CD4-positive, CD25-positive, alpha-beta regulatory T cell (primary cell): ENCODE measurements around the gene RABEPK. TPM values are rescaled to one million over a fixed set of nuclear protein-coding genes. Genes with fewer than 3 reads are reported as not detected.
"Not testable (repeated sequence)": the region's sequence is repeated elsewhere in the genome, so short reads cannot be mapped to it uniquely, and the experiment has no call there.

Experiments used
- ATAC-seq, 2 donors: fragments of 150-1000 bp; cut with Tn5 transposase; one replicate each; pipeline ENCODE4 v1.10.0; 2021; ENCODE audit warnings: low read depth in 2 of 2, moderate number of reproducible peaks in 2 of 2, moderate library complexity in 1 of 2
- DNase-seq, 3 donors: peaks; one replicate each; pipeline versions ENCODE4 v3.0.0 to v3.0.0-alpha.2; 2012 to 2022; ENCODE audit warnings: mixed read lengths in 1 of 3
- H3K27ac ChIP-seq: one replicate; pipeline ENCODE4 v1.7.0; 2013; ENCODE audit warnings: mild to moderate bottlenecking, low read length; ENCODE audit not compliant: insufficient read depth, poor library complexity, severe bottlenecking
- H3K27me3 ChIP-seq: one replicate; pipeline ENCODE4 v1.7.0; 2013; ENCODE audit warnings: low read length; ENCODE audit not compliant: control insufficient read depth, insufficient read depth
- H3K36me3 ChIP-seq: one replicate; pipeline ENCODE4 v1.7.0; 2013; ENCODE audit warnings: mild to moderate bottlenecking, low read length, moderate library complexity; ENCODE audit not compliant: control insufficient read depth, insufficient read depth
- H3K4me1 ChIP-seq: 2 replicates; pipeline ENCODE4 v1.7.0; 2013; ENCODE audit warnings: mild to moderate bottlenecking, low read length; ENCODE audit not compliant: insufficient read depth, control insufficient read depth, poor library complexity, severe bottlenecking
- H3K4me3 ChIP-seq: one replicate; pipeline ENCODE4 v1.7.0; 2013; ENCODE audit warnings: low read depth, mild to moderate bottlenecking, low read length, moderate library complexity
- H3K9me3 ChIP-seq, 2 experiments: 1 replicate in 1 of 2; 2 replicates in 1 of 2; pipeline ENCODE4 v1.7.0; 2013; ENCODE audit warnings: low read length in 2 of 2, mild to moderate bottlenecking in 1 of 2, moderate library complexity in 1 of 2; ENCODE audit not compliant: control insufficient read depth in 2 of 2
- H3K27ac Mint-ChIP-seq, 3 donors: one replicate each; pipeline ENCODE4 v1.8.0; 2020 to 2022; ENCODE audit warnings: mild to moderate bottlenecking in 3 of 3, mixed read lengths in 3 of 3, moderate library complexity in 2 of 3
- H3K27me3 Mint-ChIP-seq: one replicate; pipeline ENCODE4 v1.8.0; 2022; ENCODE audit warnings: mild to moderate bottlenecking, mixed read lengths
- H3K36me3 Mint-ChIP-seq: one replicate; pipeline ENCODE4 v1.8.0; 2020; ENCODE audit warnings: mixed read lengths
- H3K4me1 Mint-ChIP-seq, 4 donors: one replicate each; pipeline ENCODE4 v1.8.0; 2020 to 2022; ENCODE audit warnings: mixed read lengths in 4 of 4, mild to moderate bottlenecking in 1 of 4
- H3K4me3 Mint-ChIP-seq, 4 donors: one replicate each; pipeline ENCODE4 v1.8.0; 2020 to 2022; ENCODE audit warnings: mild to moderate bottlenecking in 4 of 4, mixed read lengths in 4 of 4, moderate library complexity in 3 of 4
- H3K9me3 Mint-ChIP-seq, 7 donors: one replicate each; pipeline ENCODE4 v1.8.0; 2020 to 2022; ENCODE audit warnings: mixed read lengths in 7 of 7, mild to moderate bottlenecking in 3 of 7, moderate library complexity in 2 of 7
- polyA plus RNA-seq, 4 donors: library from polyadenylated mRNA; unstranded; fragments of 300-500 nt; fragmentation: Illumina TruSeq; gene quantifications; one replicate each; pipeline ENCODE4 v1.2.3, GENCODE V29; 2021
- total RNA-seq: library from RNA; stranded (reverse); gene quantifications from one replicate; pipeline ENCODE4 v1.2.3, GENCODE V29; 2022

RABEPK gene
- total and polyA plus RNA-seq, 5 donors from 2014 or later, result 14.2 to 39.5 (median 38.8) TPM

DNA sequence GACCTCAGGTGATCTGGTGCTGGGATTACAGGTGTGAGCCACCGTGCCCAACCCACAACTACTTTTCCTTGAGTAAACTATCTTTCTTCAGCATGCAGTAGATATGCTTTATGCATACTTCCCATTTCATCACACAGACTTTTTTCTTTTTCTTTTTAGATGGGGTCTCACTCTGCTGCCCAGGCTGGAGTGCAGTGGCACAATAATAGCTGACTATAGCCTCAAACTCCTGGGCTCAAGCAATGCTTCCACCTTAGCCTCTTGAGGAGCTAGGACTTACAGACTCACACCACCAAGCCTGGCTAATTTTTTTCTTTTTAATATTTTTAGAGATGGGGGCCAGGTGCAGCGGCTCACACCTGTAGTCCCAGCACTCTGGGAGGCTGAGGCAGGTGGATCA lies 33.6 kb upstream of the RABEPK start:
- H3K4me3 Mint-ChIP-seq, result no peak overlapping the region
- no peaks in the 10 kb centered on the region for H3K9me3 Mint-ChIP-seq
- Histone ChIP-seq H3K4me1 (peaks cover under 1% of the 10 kb centered on the region), H3K9me3 (no peaks in the 10 kb centered on the region), H3K4me3 (no peak overlapping the region), H3K36me3 (peaks cover 26% of the 10 kb centered on the region), H3K27me3 (no peaks in the 10 kb centered on the region), H3K27ac (no peak overlapping the region)
- DNase-seq (no peak), ATAC-seq (no peak)
- H3K27ac Mint-ChIP-seq, result peak overlapping the region in 1 of 3 donors; percentile 36
- peaks cover 0 to 32% (median 20%) of the 10 kb centered on the region in 4 donors for H3K4me1 Mint-ChIP-seq
- peaks cover 30% of the 10 kb centered on the region for H3K36me3 Mint-ChIP-seq
- H3K27me3 Mint-ChIP-seq, result no peaks in the 10 kb centered on the region

DNA sequence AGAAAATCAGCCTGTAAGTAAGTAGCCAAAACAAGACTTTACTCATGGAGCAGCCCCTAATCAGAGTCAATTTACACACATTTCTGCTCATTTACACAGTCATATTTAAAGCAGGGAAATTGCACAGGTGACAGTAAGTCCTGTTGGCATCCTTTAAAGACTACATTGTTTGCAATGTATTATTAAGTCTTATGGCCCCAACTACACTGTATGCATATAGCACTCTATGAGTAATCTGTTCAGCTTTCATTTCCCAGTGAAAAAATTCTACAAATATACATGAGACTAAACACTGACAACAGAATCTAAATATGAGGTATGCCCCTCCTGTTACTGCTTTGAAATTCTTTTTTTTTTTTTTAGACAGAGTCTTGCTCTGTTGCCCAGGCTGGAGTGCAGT lies 30.4 kb upstream of the RABEPK start:
- ATAC-seq (no peak), DNase-seq (no peak)
- Mint-ChIP-seq H3K27ac (peak overlapping the region in 1 of 3 donors; percentile 67), H3K27me3 (no peaks in the 10 kb centered on the region), H3K4me1 (peaks cover 0 to 54% (median 32%) of the 10 kb centered on the region in 4 donors), H3K4me3 (no peak overlapping the region), H3K9me3 (no peaks in the 10 kb centered on the region), H3K36me3 (peaks cover 31% of the 10 kb centered on the region)
- Histone ChIP-seq H3K4me3 (no peak overlapping the region), H3K36me3 (peaks cover 26% of the 10 kb centered on the region), H3K27ac (no peak overlapping the region), H3K4me1 (peaks cover 20% of the 10 kb centered on the region), H3K9me3 (no peaks in the 10 kb centered on the region), H3K27me3 (no peaks in the 10 kb centered on the region)

GRCh38 chr9:125172031-125172755 lies 28.1 kb upstream of the RABEPK start:
- ATAC-seq (no peak), DNase-seq (no peak)
- Mint-ChIP-seq H3K27ac (peak overlapping the region in 2 of 3 donors; percentile 79 to 88), H3K27me3 (no peaks in the 10 kb centered on the region), H3K4me1 (peaks cover 11 to 60% (median 39%) of the 10 kb centered on the region in 4 donors), H3K36me3 (peaks cover 28% of the 10 kb centered on the region), H3K4me3 (no peak overlapping the region), H3K9me3 (no peaks in the 10 kb centered on the region)
- Histone ChIP-seq H3K27me3 (no peaks in the 10 kb centered on the region), H3K4me3 (no peak overlapping the region), H3K36me3 (peaks cover 26% of the 10 kb centered on the region), H3K27ac (no peak overlapping the region), H3K9me3 (no peaks in the 10 kb centered on the region), H3K4me1 (peaks cover 20% of the 10 kb centered on the region)

DNA sequence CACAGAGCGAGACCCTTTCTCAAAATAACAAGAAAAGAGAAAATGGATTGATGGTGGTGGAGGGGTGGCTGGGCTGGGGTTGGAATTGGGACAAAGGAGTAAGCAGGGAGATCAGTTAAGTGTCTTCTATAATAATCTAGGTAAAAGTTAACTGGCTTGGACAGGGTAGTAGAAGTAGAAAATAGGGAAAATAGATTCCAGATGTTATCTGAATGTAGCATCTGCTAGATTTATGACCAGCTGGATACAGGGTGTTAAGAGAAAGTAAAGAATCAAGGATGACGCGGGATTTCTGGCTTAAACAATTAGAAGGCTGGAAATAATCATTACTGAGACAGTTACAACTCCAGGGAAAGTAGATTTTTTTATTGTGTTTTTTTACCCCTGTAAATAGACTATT lies 23.7 kb upstream of the RABEPK start:
- H3K27ac Mint-ChIP-seq, result peak overlapping the region in 2 of 3 donors; percentile 50 to 64
- no peak overlapping the region for H3K27ac ChIP-seq
- no peaks in the 10 kb centered on the region for H3K36me3 ChIP-seq
- no peaks in the 10 kb centered on the region for H3K27me3 ChIP-seq
- peak overlapping the region in 1 of 4 donors; percentile 31 for H3K4me3 Mint-ChIP-seq
- no peaks in the 10 kb centered on the region for H3K9me3 ChIP-seq
- H3K4me1 ChIP-seq, result peaks cover 20% of the 10 kb centered on the region
- H3K9me3 Mint-ChIP-seq, result peaks cover 0 to 4% (median 0%) of the 10 kb centered on the region in 7 donors
- no peak for ATAC-seq
- H3K27me3 Mint-ChIP-seq, result no peaks in the 10 kb centered on the region
- H3K36me3 Mint-ChIP-seq, result peaks cover 26% of the 10 kb centered on the region
- H3K4me3 ChIP-seq, result no peak overlapping the region
- peaks cover 28 to 82% (median 55%) of the 10 kb centered on the region in 4 donors for H3K4me1 Mint-ChIP-seq
- no peak for DNase-seq

DNA sequence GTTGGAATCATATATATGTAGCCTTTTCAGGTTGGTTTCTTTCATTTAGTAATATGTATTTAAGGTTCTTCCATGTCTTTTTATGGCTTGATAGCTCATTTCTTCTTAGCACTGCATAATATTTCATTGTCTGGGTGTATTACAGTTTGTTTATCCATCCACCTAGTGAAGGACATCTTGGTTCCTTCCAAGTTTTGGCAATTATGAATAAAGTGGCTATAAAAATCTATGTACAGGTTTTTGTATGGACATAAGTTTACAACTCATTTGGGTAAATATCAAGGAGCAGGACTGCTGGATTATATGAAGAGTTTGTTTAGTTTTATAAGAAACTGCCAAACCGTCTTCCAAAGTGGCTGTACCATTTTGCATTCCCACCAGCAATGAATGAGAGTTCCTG lies 22.5 kb upstream of the RABEPK start:
- H3K4me3 ChIP-seq, result no peak overlapping the region
- Mint-ChIP-seq H3K4me1 (peaks cover 40 to 81% (median 59%) of the 10 kb centered on the region in 4 donors), H3K4me3 (peak overlapping the region in 1 of 4 donors; percentile 15), H3K36me3 (peaks cover 21% of the 10 kb centered on the region), H3K27ac (peak overlapping the region; percentile 8 to 37 (median 10)), H3K9me3 (peaks cover 0 to 4% (median 0%) of the 10 kb centered on the region in 7 donors), H3K27me3 (no peaks in the 10 kb centered on the region)
- no peaks in the 10 kb centered on the region for H3K27me3 ChIP-seq
- ATAC-seq, result no peak
- H3K4me1 ChIP-seq, result peaks cover 9% of the 10 kb centered on the region
- no peaks in the 10 kb centered on the region for H3K36me3 ChIP-seq
- H3K9me3 ChIP-seq, result no peaks in the 10 kb centered on the region
- H3K27ac ChIP-seq, result no peak overlapping the region
- DNase-seq, result no peak

GRCh38 chr9:125179776-125180175 lies 20.6 kb upstream of the RABEPK start:
- H3K4me3 ChIP-seq, H3K27ac Mint-ChIP-seq, DNase-seq, H3K27me3 Mint-ChIP-seq, H3K36me3 ChIP-seq, H3K27ac ChIP-seq, H3K9me3 ChIP-seq, H3K4me1 ChIP-seq, ATAC-seq, H3K9me3 Mint-ChIP-seq, H3K27me3 ChIP-seq: not testable (repeated sequence)
- Mint-ChIP-seq H3K4me1 (peaks cover 43 to 83% (median 62%) of the 10 kb centered on the region in 4 donors), H3K36me3 (peaks cover 25% of the 10 kb centered on the region), H3K4me3 (peak overlapping the region in 1 of 4 donors; percentile 1)

DNA sequence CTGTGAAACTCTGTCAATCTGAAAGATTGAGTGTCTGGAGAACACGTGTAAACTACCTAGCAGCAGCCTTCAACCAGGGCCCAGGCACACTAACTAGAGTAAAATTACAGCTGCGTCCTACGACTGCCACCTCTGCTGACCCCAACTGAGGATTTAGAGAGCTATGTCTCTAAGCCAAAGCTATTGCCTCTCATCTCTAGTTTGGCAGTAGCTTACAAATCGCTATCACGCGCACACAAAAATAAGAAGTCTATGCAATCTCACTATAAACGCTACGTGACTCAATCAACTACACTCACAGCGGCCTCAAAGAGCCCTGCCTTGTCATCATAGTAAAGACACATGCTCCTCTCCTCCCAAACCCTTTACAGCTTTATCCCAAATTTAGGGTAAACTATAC lies 19.5 kb upstream of the RABEPK start:
- peak overlapping the region in 1 of 3 donors; percentile 31 for H3K27ac Mint-ChIP-seq
- Histone ChIP-seq H3K9me3 (no peaks in the 10 kb centered on the region), H3K36me3 (peaks cover 5% of the 10 kb centered on the region), H3K27me3 (no peaks in the 10 kb centered on the region), H3K27ac (no peak overlapping the region), H3K4me3 (no peak overlapping the region), H3K4me1 (peaks cover 4% of the 10 kb centered on the region)
- no peaks in the 10 kb centered on the region for H3K27me3 Mint-ChIP-seq
- H3K36me3 Mint-ChIP-seq, result peaks cover 28% of the 10 kb centered on the region
- peaks cover 40 to 88% (median 66%) of the 10 kb centered on the region in 4 donors for H3K4me1 Mint-ChIP-seq
- H3K4me3 Mint-ChIP-seq, result peak overlapping the region in 1 of 4 donors; percentile 43
- ATAC-seq, result no peak
- no peak for DNase-seq
- H3K9me3 Mint-ChIP-seq, result peaks cover 0 to 4% (median 0%) of the 10 kb centered on the region in 7 donors

GRCh38 chr9:125181756-125182155 lies 18.6 kb upstream of the RABEPK start:
- not testable (repeated sequence) for ATAC-seq, H3K9me3 ChIP-seq, H3K36me3 ChIP-seq, DNase-seq, H3K9me3 Mint-ChIP-seq, H3K27me3 Mint-ChIP-seq, H3K27me3 ChIP-seq, H3K4me3 ChIP-seq, H3K4me1 ChIP-seq, H3K27ac ChIP-seq
- peak overlapping the region in 2 of 4 donors; percentile 32 to 43 for H3K4me3 Mint-ChIP-seq
- H3K4me1 Mint-ChIP-seq, result peaks cover 39 to 82% (median 63%) of the 10 kb centered on the region in 4 donors
- H3K36me3 Mint-ChIP-seq, result peaks cover 28% of the 10 kb centered on the region
- H3K27ac Mint-ChIP-seq, result peak overlapping the region in 2 of 3 donors; percentile 10 to 16
